K562 (cell line): ENCODE data around the gene C7orf25. TPM values are rescaled to one million over a fixed set of nuclear protein-coding genes. Genes with fewer than 3 reads are reported as not detected.

Experiments used
- CTBP1 ChIP-seq: fragments of 450-650 bp; IDR thresholded peaks from 2 replicates; pipeline ENCODE4 v1.6.1; 2016; ENCODE audit warnings: borderline replicate concordance
- GABPB2 ChIP-seq: fragments of 250-450 bp; sonication (Bioruptor Pico); conservative IDR thresholded peaks from 2 replicates; pipeline ENCODE4 v1.5.1; 2021; ENCODE audit warnings: mild to moderate bottlenecking
- KLF10 ChIP-seq: fragments of 250-450 bp; sonication (Bioruptor Pico); IDR thresholded peaks from 2 replicates; pipeline ENCODE4 v1.6.1; 2021; ENCODE audit warnings: matching md5 sums
- MEIS2 ChIP-seq: fragments of 450-650 bp; IDR thresholded peaks from 2 replicates; pipeline ENCODE4 v1.6.1; 2014; ENCODE audit warnings: mild to moderate bottlenecking; ENCODE audit not compliant: partially characterized antibody
- MNT ChIP-seq, 2 experiments: fragments of 450-650 bp; conservative IDR thresholded peaks; 2 replicates each; pipeline ENCODE4 v1.6.1; 2017; ENCODE audit warnings: mild to moderate bottlenecking in 2 of 2, moderate library complexity in 2 of 2
- MYC ChIP-seq, 2 experiments: fragments of 250-450 bp in 1 of 2; sonication (Bioruptor Pico) in 1 of 2; IDR thresholded peaks; 2 replicates each; pipeline versions ENCODE4 v1.5.1 to v1.6.1; 2012 to 2021; ENCODE audit warnings: low read depth in 2 of 2, borderline replicate concordance in 1 of 2, improper control_type of control experiment in 1 of 2, low read length in 1 of 2, mild to moderate bottlenecking in 1 of 2, moderate library complexity in 1 of 2
- NELFE ChIP-seq: IDR thresholded peaks from 2 replicates; pipeline ENCODE4 v1.6.1; 2011; ENCODE audit warnings: mild to moderate bottlenecking; ENCODE audit not compliant: insufficient read depth, insufficient read length
- NFXL1 ChIP-seq: fragments of 450-650 bp; formaldehyde crosslinking; IDR thresholded peaks from 2 replicates; pipeline ENCODE4 v1.4.0; 2021; ENCODE audit warnings: mild to moderate bottlenecking
- RBFOX2 ChIP-seq: fragments of 200-400 bp; formaldehyde crosslinking; IDR thresholded peaks from 2 replicates; pipeline ENCODE4 v1.6.1; 2017; ENCODE audit warnings: low read depth, mild to moderate bottlenecking, low read length, moderate library complexity
- SRF ChIP-seq, 2 experiments: fragments of 250-450, 450-650 bp in 1 of 2; sonication (Bioruptor Pico) in 1 of 2; sonication (generic) in 1 of 2; formaldehyde crosslinking; IDR thresholded peaks; 2 replicates each; pipeline versions ENCODE4 v1.5.0 to v1.5.1; 2020 to 2022; ENCODE audit warnings: mild to moderate bottlenecking in 1 of 2, missing genetic modification reagents in 1 of 2
- SUPT5H ChIP-seq: fragments of 450-650 bp; IDR thresholded peaks from 2 replicates; pipeline ENCODE4 v1.6.1; 2016
- TFAP4 ChIP-seq: sonication (generic); formaldehyde crosslinking; IDR thresholded peaks from 2 replicates; pipeline ENCODE4 v1.8.0; 2022; ENCODE audit warnings: missing genetic modification reagents, mild to moderate bottlenecking, moderate library complexity, borderline replicate concordance
- U2AF1 ChIP-seq: fragments of 200-400 bp; formaldehyde crosslinking; optimal IDR thresholded peaks from 2 replicates; pipeline ENCODE3; 2017; ENCODE audit warnings: mild to moderate bottlenecking, low read depth, low read length, moderate library complexity
- UBTF ChIP-seq, 2 experiments: IDR thresholded peaks; 2 replicates each; pipeline ENCODE4 v1.6.1; 2012; ENCODE audit warnings: improper control_type of control experiment in 2 of 2, low read depth in 2 of 2, low read length in 2 of 2, borderline replicate concordance in 1 of 2
- ZNF175 ChIP-seq: fragments of 200-800 bp; sonication (Bioruptor generic); IDR thresholded peaks from 2 replicates; pipeline ENCODE4 v1.6.1; 2016; ENCODE audit warnings: low read depth, mild to moderate bottlenecking, missing genetic modification characterization, missing compliant biosample characterization
- ZNF583 ChIP-seq: fragments of 250-450 bp; sonication (Bioruptor Pico); IDR thresholded peaks from 2 replicates; pipeline ENCODE4 v1.4.0; 2020
- ZNF584 ChIP-seq: fragments of 200-800 bp; sonication (Bioruptor generic); IDR thresholded peaks from 2 replicates; pipeline ENCODE4 v1.6.1; 2016; ENCODE audit warnings: low read depth, mild to moderate bottlenecking, missing genetic modification characterization, missing compliant biosample characterization
- polyA plus RNA-seq, 8 experiments: library from polyadenylated mRNA; depleted of rRNA in 4 of 8; stranded (reverse) in 5 of 8; unstranded in 3 of 8; fragments of >200 nt; fragmentation: Nextera tagmentation in 2 of 8; fragmentation: Illumina TruSeq in 1 of 8; extraction: Ambion mirVana in 2 of 8; extraction: Trizol in 1 of 8; gene quantifications; 2 replicates each; pipeline versions ENCODE4 v1.2.1 to v1.2.3, GENCODE V29; 2011 to 2014; ENCODE audit warnings: inconsistent platforms in 1 of 8, missing spikeins in 1 of 8
- total RNA-seq, 7 experiments: library from RNA; depleted of rRNA in 6 of 7; stranded (reverse); fragments of >200 nt in 6 of 7; fragmentation: Illumina TruSeq in 2 of 7; extraction: Trizol in 2 of 7; gene quantifications; 2 replicates each; pipeline versions ENCODE4 v1.2.1 to v1.2.3, GENCODE V29; 2011 to 2021; ENCODE audit warnings: low replicate concordance in 1 of 7
- TF ChIP-seq, protein P1 (sequence below): conservative IDR thresholded peaks from 2 replicates; pipeline ENCODE4 v1.6.1; 2011; ENCODE audit warnings: low read depth, mild to moderate bottlenecking, low read length; ENCODE audit not compliant: control insufficient read depth

Gene C7orf25
- total and polyA plus RNA-seq, 9 of the 15 experiments (the other 6 are each of a cell fraction or from before 2014, with no cell fraction given) = 1.2 to 4.7 (median 1.9) TPM

DNA sequence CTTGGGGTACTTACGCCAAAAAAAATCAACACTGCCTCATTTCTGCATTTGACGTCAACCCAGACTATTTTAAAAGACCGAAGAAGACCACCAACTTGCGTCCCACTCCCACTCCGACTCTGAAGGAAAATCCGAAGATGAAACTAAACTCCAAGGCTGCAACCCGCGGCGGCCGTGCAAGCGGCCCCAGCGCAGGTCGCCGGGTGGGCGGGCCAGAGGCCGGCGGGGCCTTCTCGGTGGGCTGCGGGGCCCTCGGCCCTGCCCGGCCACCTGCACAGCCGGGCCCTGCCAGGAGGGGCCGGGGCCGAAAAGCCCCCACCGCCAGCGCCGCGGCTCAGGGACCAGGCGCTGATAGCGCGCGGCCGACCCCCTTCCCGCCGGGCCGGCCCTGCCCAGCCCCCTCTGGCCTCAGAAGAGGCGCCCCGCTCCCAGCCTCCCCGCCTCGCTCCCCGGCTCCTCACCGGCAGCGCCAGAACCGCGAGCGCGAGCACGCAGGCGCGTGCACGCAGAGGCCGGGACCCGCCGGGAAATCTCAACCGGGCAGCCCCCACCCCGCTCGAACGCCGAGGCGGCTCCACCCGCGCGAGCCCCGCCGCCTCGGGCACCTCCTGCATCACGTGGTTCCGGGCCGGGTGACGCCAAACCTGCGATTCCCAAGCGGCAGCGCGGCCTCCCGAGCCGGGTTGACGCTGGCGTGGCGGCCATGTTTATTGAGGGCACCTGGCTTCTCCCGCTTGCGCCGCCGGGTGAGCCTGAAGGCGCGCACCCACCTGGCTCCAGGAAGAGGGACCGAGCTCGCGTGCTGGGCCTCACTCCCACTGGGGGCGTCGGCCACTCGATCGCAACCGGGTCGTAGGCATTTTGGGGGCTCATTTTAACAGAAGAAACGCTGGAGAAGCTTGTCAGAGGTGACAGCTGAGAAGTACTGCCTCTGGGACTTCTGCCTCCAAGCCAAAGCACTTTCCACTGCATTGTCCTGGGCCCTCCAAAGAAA lies at the start of gene C7orf25 (continued):
- TF ChIP-seq ZNF175 = peak; percentile 65; the same call in 1 of the 2 replicates
- no peak for TF ChIP-seq NELFE
- TF ChIP-seq KLF10 (CRISPR knock-in tag) = no peak
- no peak for TF ChIP-seq NFXL1 (CRISPR knock-in tag)
- peak in 1 of 2 experiments; percentile 76; a peak in 2 of 4 replicates for TF ChIP-seq SRF (CRISPR knock-in tag; IDR thresholded peaks at IDR 0.05)
- peak; percentile 81 for TF ChIP-seq RBFOX2
- TF ChIP-seq SUPT5H = peak; percentile 61
- no peak for TF ChIP-seq ZNF583 (CRISPR knock-in tag)
- TF ChIP-seq CTBP1 = peak; percentile 90
- no peak for TF ChIP-seq GABPB2 (CRISPR knock-in tag)
- peak; percentile 49 for TF ChIP-seq MYC (IDR thresholded peaks at IDR 0.05; ENCODE audit: low read depth, low read length)
- TF ChIP-seq MYC (CRISPR knock-in tag; IDR thresholded peaks at IDR 0.05; ENCODE audit: borderline replicate concordance, low read depth) = no peak
- peak; percentile 79 to 92 for TF ChIP-seq MNT (conservative IDR thresholded peaks at IDR 0.05)
- 0 out of 2 replicates have a peak, but pooled peaks have one; percentile 32 for TF ChIP-seq ZNF584
- TF ChIP-seq UBTF (IDR thresholded peaks at IDR 0.05; ENCODE audit: borderline replicate concordance in 1 of 2, low read depth in 2 of 2, low read length in 2 of 2) = peak in 1 of 2 experiments; percentile 49; a peak in 1 of 4 replicates
- peak; percentile 86 for TF ChIP-seq TFAP4
- TF ChIP-seq, protein P1, sequence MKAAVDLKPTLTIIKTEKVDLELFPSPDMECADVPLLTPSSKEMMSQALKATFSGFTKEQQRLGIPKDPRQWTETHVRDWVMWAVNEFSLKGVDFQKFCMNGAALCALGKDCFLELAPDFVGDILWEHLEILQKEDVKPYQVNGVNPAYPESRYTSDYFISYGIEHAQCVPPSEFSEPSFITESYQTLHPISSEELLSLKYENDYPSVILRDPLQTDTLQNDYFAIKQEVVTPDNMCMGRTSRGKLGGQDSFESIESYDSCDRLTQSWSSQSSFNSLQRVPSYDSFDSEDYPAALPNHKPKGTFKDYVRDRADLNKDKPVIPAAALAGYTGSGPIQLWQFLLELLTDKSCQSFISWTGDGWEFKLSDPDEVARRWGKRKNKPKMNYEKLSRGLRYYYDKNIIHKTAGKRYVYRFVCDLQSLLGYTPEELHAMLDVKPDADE = peak; percentile 95
- peak; percentile 86 for TF ChIP-seq U2AF1
- peak; percentile 15 for TF ChIP-seq MEIS2
